Thymus (tissue), 14 donors: ENCODE results near the gene GPR183. TPM values are rescaled to one million over a fixed set of nuclear protein-coding genes. Genes with fewer than 3 reads are reported as not detected.
A peak's percentile ranks its signal among the peaks of the same experiment; 100 is the strongest.

ENCODE experiments used
- DNase-seq, 9 donors: peaks; one replicate each; pipeline ENCODE4 v3.0.0-alpha.2; 2013; ENCODE audit warnings: low spot score in 9 of 9, low read depth in 6 of 9, missing footprints in 1 of 9
- H3K27ac ChIP-seq, 2 donors: one replicate each; pipeline ENCODE4 v1.5.1; 2013; ENCODE audit warnings: control low read depth in 1 of 2, low read depth in 1 of 2, low read length in 1 of 2, mild to moderate bottlenecking in 1 of 2, moderate library complexity in 1 of 2
- H3K27me3 ChIP-seq, 2 donors: one replicate each; pipeline ENCODE4 v1.5.1; 2013; ENCODE audit warnings: low read length in 1 of 2; ENCODE audit not compliant: control insufficient read depth in 2 of 2, insufficient read depth in 1 of 2
- H3K36me3 ChIP-seq, 2 donors: one replicate each; pipeline ENCODE4 v1.5.1; 2013; ENCODE audit warnings: low read length in 1 of 2, mild to moderate bottlenecking in 1 of 2, moderate library complexity in 1 of 2; ENCODE audit not compliant: control insufficient read depth in 2 of 2, insufficient read depth in 2 of 2
- H3K4me1 ChIP-seq, 2 donors: one replicate each; pipeline ENCODE4 v1.5.1; 2013; ENCODE audit warnings: low read length in 2 of 2; ENCODE audit not compliant: control insufficient read depth in 2 of 2, insufficient read depth in 2 of 2
- H3K4me3 ChIP-seq, 2 donors: one replicate each; pipeline ENCODE4 v1.5.1; 2013; ENCODE audit warnings: low read length in 2 of 2, control low read depth in 1 of 2, mild to moderate bottlenecking in 1 of 2
- H3K9me3 ChIP-seq, 2 donors: one replicate each; pipeline ENCODE4 v1.5.1; 2013; ENCODE audit warnings: low read length in 1 of 2, mild to moderate bottlenecking in 1 of 2; ENCODE audit not compliant: control insufficient read depth in 2 of 2, insufficient read depth in 1 of 2
- WGBS: extraction: QIAGEN DNeasy Blood & Tissue Kit; methylation state at CpG from one replicate; pipeline ENCODE4 v1.1.7; 2013; 5-methylcytosine and 5-hydroxymethylcytosine counted together
- long read RNA-seq, 10 donors: transcript quantifications; one replicate each; lab custom pipeline, GENCODE V29; 2026
- polyA plus RNA-seq: library from polyadenylated mRNA; stranded (reverse); fragments of 200-250 nt; gene quantifications from one replicate; pipeline ENCODE4 v1.2.3, GENCODE V29; 2013
- total RNA-seq: library from RNA; stranded (reverse); fragments of 120-200 nt; gene quantifications from one replicate; pipeline ENCODE4 v1.2.4, GENCODE V29; 2013
- donor health status: healthy.

GPR183 gene, protein sequence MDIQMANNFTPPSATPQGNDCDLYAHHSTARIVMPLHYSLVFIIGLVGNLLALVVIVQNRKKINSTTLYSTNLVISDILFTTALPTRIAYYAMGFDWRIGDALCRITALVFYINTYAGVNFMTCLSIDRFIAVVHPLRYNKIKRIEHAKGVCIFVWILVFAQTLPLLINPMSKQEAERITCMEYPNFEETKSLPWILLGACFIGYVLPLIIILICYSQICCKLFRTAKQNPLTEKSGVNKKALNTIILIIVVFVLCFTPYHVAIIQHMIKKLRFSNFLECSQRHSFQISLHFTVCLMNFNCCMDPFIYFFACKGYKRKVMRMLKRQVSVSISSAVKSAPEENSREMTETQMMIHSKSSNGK
- 32.4 TPM for total RNA-seq
- polyA plus RNA-seq, result 33.0 TPM
- long read RNA-seq, donor 1, transcript GPR183-201 (2 exons, 1,700 nt), result major isoform, 5 of 5 reads
- long read RNA-seq, donor 1, partial matches to known transcripts, result 0 of 5 reads
- long read RNA-seq, donor 1, other reads (novel, unspliced or antisense), result 0 of 5 reads
- long read RNA-seq, donor 2, result 0 reads
- long read RNA-seq, donor 3, transcript GPR183-201 (2 exons, 1,700 nt), result major isoform, 12 of 27 reads
- long read RNA-seq, donor 3, partial matches to known transcripts, result 15 of 27 reads
- long read RNA-seq, donor 3, other reads (novel, unspliced or antisense), result 0 of 27 reads
- long read RNA-seq, donor 4, transcript GPR183-201 (2 exons, 1,700 nt), result major isoform, 17 of 17 reads
- long read RNA-seq, donor 4, partial matches to known transcripts, result 0 of 17 reads
- long read RNA-seq, donor 4, other reads (novel, unspliced or antisense), result 0 of 17 reads
- long read RNA-seq, donor 5, transcript GPR183-201 (2 exons, 1,700 nt), result major isoform, 54 of 54 reads
- long read RNA-seq, donor 5, partial matches to known transcripts, result 0 of 54 reads
- long read RNA-seq, donor 5, other reads (novel, unspliced or antisense), result 0 of 54 reads
- long read RNA-seq, donor 6, transcript GPR183-201 (2 exons, 1,700 nt), result major isoform, 9 of 15 reads
- long read RNA-seq, donor 6, partial matches to known transcripts, result 6 of 15 reads
- long read RNA-seq, donor 6, other reads (novel, unspliced or antisense), result 0 of 15 reads
- long read RNA-seq, donor 7, transcript GPR183-201 (2 exons, 1,700 nt), result major isoform, 39 of 39 reads
- long read RNA-seq, donor 7, partial matches to known transcripts, result 0 of 39 reads
- long read RNA-seq, donor 7, other reads (novel, unspliced or antisense), result 0 of 39 reads
- long read RNA-seq, donor 8, transcript GPR183-201 (2 exons, 1,700 nt), result major isoform, 5 of 5 reads
- long read RNA-seq, donor 8, partial matches to known transcripts, result 0 of 5 reads
- long read RNA-seq, donor 8, other reads (novel, unspliced or antisense), result 0 of 5 reads
- long read RNA-seq, donor 9, transcript GPR183-201 (2 exons, 1,700 nt), result major isoform, 5 of 5 reads
- long read RNA-seq, donor 9, partial matches to known transcripts, result 0 of 5 reads
- long read RNA-seq, donor 9, other reads (novel, unspliced or antisense), result 0 of 5 reads
- long read RNA-seq, donor 10, transcript GPR183-201 (2 exons, 1,700 nt), result major isoform, 13 of 13 reads
- long read RNA-seq, donor 10, partial matches to known transcripts, result 0 of 13 reads
- long read RNA-seq, donor 10, other reads (novel, unspliced or antisense), result 0 of 13 reads

DNA sequence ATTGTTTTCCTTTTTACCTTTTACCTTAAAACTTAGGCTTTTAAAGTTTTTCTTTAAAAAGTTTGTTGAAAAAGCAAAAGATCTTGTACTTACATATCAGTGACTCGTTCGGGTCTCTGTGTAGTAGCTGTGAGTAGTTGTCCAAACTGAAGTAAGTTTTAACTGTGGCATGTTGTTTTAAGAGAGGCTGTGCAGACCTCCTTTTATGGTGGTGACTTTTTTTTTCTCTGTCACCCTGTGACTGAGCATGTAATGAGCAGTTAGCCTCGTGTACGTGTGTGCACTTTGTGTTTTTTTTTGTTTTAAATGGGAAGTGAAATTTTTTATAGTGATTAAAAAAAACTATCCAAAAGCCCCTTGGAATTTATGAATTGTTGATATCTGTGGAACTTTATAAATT, at the start of gene GPR183:
Gene GPR183 (minus strand): TSS at position 153 of the 400 bp plus-strand sequence. CDS start 11,254 bp downstream, outside the sequence.
- H3K9me3 ChIP-seq, result no peaks in the 10 kb centered on the region
- peaks cover 0 to 23% of the 10 kb centered on the region in 2 donors for H3K4me1 ChIP-seq
- H3K4me3 ChIP-seq, result peak within 1 kb of the TSS; percentile 23 to 31
- WGBS, result 9% methylated on average over 4 of the region's 4 CpGs
- H3K36me3 ChIP-seq, result peaks cover 5 to 11% of the 10 kb centered on the region in 2 donors
- H3K27me3 ChIP-seq, result no peaks in the 10 kb centered on the region
- DNase-seq, result peak in 6 of 9 donors; percentile 28 to 79 (median 46)
- H3K27ac ChIP-seq, result peak within 1 kb of the TSS; percentile 42 to 62

DNA sequence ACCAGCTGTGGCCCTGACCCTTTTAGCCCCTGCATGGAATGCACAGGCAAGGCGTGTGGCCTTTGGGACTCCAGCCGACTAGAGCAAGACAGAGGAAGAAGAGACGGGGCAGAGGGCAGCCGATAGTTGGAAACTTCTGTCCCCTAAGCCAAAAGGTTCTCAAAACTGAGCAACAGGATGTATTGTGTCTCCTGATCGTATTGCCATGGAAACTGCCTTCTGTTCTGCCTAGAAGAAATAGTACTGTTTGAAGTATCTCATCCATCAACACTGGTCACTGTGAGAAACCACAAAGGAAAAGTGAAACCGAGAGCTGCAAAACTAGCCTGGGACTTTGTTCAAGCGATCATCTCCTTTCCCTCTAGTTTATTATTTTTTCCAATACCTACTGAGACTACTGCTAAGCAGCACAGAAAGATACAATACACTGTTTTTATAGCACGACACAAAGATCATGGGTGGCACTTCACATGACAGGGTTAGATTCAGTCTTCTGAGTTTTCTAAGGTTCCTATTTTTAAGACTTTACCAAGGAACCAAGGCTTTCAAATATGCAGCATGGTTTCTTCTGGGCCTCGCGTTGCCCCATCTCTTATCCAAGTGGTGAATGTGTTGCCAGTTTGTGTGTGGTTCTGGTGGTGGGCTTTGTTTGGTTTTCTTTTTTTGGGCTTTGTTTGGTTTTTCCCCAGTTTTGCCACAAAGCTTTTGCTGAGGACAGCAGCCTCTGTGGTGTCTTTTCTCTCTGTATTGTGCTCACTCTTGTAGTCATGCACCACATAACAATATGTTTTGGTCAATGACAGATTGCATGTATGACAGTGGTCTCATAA, 49.3 kb upstream of the GPR183 start:
- peaks cover 17 to 47% of the 10 kb centered on the region in 2 donors for H3K36me3 ChIP-seq
- DNase-seq, result peak in 7 of 9 donors; percentile 36 to 89 (median 61)
- peaks cover 58 to 84% of the 10 kb centered on the region in 2 donors for H3K4me1 ChIP-seq
- 24% methylated on average over 10 of the region's 10 CpGs for WGBS
- H3K9me3 ChIP-seq, result no peaks in the 10 kb centered on the region
- H3K27me3 ChIP-seq, result no peaks in the 10 kb centered on the region
- no peak overlapping the region for H3K4me3 ChIP-seq
- peak overlapping the region; percentile 81 to 95 for H3K27ac ChIP-seq

DNA sequence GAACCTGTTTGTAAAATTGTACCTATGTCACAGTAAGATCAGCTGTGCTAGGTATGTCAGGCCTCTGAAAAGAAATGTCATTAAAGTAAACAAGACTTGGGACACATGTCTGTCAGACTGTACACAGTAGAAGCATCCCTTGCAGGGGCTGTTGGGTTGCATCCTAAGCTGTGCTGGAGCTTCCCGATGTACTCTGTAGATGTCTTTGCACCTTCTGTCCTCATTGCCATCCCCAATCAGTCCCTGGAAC, 48.7 kb upstream of the GPR183 start:
- peaks cover 17 to 44% of the 10 kb centered on the region in 2 donors for H3K36me3 ChIP-seq
- WGBS, result 21% methylated on average over 1 of the region's 1 CpG
- no peaks in the 10 kb centered on the region for H3K27me3 ChIP-seq
- DNase-seq, result peak in 2 of 9 donors; percentile 28 to 45
- H3K4me1 ChIP-seq, result peaks cover 55 to 81% of the 10 kb centered on the region in 2 donors
- H3K4me3 ChIP-seq, result no peak overlapping the region
- no peaks in the 10 kb centered on the region for H3K9me3 ChIP-seq
- peak overlapping the region; percentile 81 to 95 for H3K27ac ChIP-seq

DNA sequence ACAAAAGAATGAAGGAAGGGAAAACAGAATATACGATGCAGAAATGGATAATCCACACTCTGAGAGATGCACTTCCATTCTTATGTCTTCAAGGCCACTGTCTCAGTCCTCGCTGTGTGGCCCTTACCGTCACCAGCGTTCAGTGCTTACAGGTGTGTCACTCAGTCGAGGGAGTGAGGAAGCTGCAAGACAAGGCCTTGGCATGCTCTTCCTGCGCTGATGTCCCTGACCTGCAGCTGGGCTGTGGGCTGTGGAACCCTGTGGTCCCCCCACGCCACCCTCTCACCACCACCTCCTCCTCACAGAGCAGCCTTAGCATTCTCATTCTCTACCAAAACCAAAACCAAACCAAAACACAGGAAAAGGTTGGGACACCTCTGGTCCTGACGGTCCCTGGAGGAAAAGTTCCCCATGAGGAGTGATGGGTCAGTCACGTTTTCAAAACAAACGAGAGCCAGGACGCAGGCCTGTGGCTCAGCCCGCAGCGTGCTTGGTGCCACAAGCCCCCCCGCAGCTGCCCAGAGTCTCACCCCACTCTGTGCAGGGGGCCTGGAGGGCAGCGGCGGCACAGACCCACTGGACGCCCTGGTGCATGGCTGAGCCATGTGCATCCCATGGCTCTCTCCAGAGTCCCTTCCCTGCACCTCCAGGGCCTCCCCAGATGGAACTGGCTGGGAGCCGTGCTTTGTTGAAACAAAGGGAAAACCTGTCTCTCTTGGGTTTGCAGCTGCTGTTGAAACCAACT, 48.2 kb upstream of the GPR183 start:
- DNase-seq, result no peak
- peak overlapping the region; percentile 81 to 95 for H3K27ac ChIP-seq

DNA sequence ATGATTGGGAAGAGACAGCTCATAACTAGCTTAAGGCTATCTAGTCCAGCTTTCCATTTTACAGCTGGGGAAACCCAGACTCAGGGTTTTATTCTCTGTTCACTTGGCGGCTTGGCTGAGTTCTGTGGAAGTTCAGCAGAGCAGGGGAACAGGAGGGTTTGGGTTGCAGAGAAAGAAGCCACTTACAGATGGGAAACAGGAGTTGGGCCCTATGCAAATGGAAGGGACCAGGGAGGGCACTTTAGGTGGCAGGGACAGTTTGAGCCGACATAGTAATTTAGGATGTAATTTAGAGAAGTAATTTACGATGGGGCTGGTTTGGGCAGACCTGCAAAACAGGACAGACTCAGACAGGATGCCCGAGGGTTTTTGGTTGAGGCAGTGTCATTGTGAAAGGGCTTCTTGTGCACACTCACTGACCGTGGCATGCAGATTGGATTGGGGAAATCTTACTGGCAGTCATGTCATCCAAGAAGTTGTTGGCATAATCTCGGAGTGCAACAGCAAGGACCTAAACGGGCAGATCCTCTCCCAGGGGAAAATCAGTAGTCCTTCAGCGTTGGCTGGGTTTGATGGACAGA, 47.3 kb upstream of the GPR183 start:
- H3K4me3 ChIP-seq, result no peak overlapping the region
- H3K9me3 ChIP-seq, result no peaks in the 10 kb centered on the region
- peak overlapping the region in 1 of 2 donors; percentile 58 for H3K27ac ChIP-seq
- WGBS, result 76% methylated on average over 8 of the region's 8 CpGs
- peaks cover 18 to 49% of the 10 kb centered on the region in 2 donors for H3K36me3 ChIP-seq
- no peak for DNase-seq
- H3K27me3 ChIP-seq, result no peaks in the 10 kb centered on the region
- peaks cover 43 to 67% of the 10 kb centered on the region in 2 donors for H3K4me1 ChIP-seq

More for the DNA sequence above, 48.2 kb upstream of the GPR183 start:
- no peaks in the 10 kb centered on the region for H3K9me3 ChIP-seq
- WGBS, result 78% methylated on average over 18 of the region's 18 CpGs
- H3K4me3 ChIP-seq, result no peak overlapping the region
- H3K4me1 ChIP-seq, result peaks cover 51 to 76% of the 10 kb centered on the region in 2 donors
- no peaks in the 10 kb centered on the region for H3K27me3 ChIP-seq
- peaks cover 17 to 45% of the 10 kb centered on the region in 2 donors for H3K36me3 ChIP-seq

DNA sequence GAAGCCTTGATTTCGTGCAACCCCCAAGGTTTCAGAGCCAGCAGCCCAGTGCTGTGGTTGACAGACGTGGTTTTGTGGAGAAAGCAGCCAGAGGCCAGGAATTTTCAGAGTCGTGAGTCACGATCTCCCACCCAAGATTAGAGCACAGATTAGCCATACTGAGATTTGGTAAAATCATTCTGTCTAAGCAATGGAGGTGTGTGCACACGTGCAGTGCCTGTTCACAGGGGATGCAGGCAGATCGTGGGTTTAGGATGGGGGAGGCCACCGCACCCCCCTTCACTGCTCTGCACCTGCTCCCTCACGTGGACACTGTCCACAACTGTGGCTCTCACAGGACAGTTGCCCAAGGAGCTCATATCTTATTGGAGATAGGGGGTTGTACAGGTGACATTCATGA, 46.6 kb upstream of the GPR183 start:
- no peaks in the 10 kb centered on the region for H3K9me3 ChIP-seq
- no peak overlapping the region for H3K4me3 ChIP-seq
- peaks cover 42 to 67% of the 10 kb centered on the region in 2 donors for H3K4me1 ChIP-seq
- no peaks in the 10 kb centered on the region for H3K27me3 ChIP-seq
- peaks cover 25 to 51% of the 10 kb centered on the region in 2 donors for H3K36me3 ChIP-seq
- H3K27ac ChIP-seq, result peak overlapping the region in 1 of 2 donors; percentile 46
- no peak for DNase-seq
- 82% methylated on average over 8 of the region's 8 CpGs for WGBS

DNA sequence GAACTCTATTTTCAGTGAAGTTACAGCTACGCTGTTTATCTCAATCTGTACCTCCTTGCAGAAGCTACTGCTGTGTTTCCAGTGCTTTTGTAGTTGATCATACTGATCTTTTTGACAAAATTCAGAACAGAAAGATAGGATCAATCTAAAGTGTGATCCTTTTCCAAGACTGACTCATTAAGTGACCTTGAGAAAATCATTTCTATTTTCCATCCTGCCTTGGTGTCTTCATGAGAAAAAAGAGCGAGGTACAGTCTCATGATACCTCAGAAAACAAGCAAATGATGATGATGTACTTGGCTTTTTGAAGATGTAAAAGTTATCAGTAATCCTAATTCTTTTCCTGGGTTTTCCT, 46.0 kb upstream of the GPR183 start:
- peak overlapping the region in 1 of 2 donors; percentile 41 for H3K27ac ChIP-seq
- H3K9me3 ChIP-seq, result no peaks in the 10 kb centered on the region
- no peak overlapping the region for H3K4me3 ChIP-seq
- 67% methylated on average over 2 of the region's 2 CpGs for WGBS
- no peak for DNase-seq
- no peaks in the 10 kb centered on the region for H3K27me3 ChIP-seq
- H3K4me1 ChIP-seq, result peaks cover 42 to 63% of the 10 kb centered on the region in 2 donors
- H3K36me3 ChIP-seq, result peaks cover 26 to 51% of the 10 kb centered on the region in 2 donors
